GM18861 (cell line): ENCODE results near the gene SCARF2.
"Not testable (repeated sequence)": the region's sequence is repeated elsewhere in the genome, so short reads cannot be mapped to it uniquely, and the experiment has no call there.

Source experiments
- ATAC-seq: cut with Tn5 transposase; IDR thresholded peaks from one replicate; pipeline ENCODE4 v1.9.1; 2021; ENCODE audit not compliant: unreplicated experiment

SCARF2 gene

GRCh38 chr22:20437613-20438426 is at the start of gene SCARF2:
SCARF2 (minus strand) TSS chr22:20437825; CDS start chr22:20437754, 71 bp downstream.
- ATAC-seq = no peak

GRCh38 chr22:20486229-20486628 is 48.6 kb upstream of the SCARF2 start:
- ATAC-seq = no peak

GRCh38 chr22:20484948-20485683 is 47.5 kb upstream of the SCARF2 start:
- ATAC-seq = no peak

GRCh38 chr22:20483771-20484170 is 46.1 kb upstream of the SCARF2 start:
- no peak for ATAC-seq

GRCh38 chr22:20483143-20483506 is 45.5 kb upstream of the SCARF2 start:
- ATAC-seq = not testable (repeated sequence)

GRCh38 chr22:20479612-20480196 is 42.1 kb upstream of the SCARF2 start:
- ATAC-seq = no peak

- not testable (repeated sequence) for ATAC-seq
Observed at GRCh38 chr22:20478059-20478458, 40.4 kb upstream of the SCARF2 start.

GRCh38 chr22:20475569-20475968 is 37.9 kb upstream of the SCARF2 start:
- not testable (repeated sequence) for ATAC-seq

GRCh38 chr22:20475115-20475436 is 37.5 kb upstream of the SCARF2 start:
- ATAC-seq = no peak

GRCh38 chr22:20472629-20473442 is 35.2 kb upstream of the SCARF2 start:
- ATAC-seq = no peak

- ATAC-seq = no peak
Observed at GRCh38 chr22:20471126-20471833, 33.7 kb upstream of the SCARF2 start.

GRCh38 chr22:20470525-20470924 is 32.9 kb upstream of the SCARF2 start:
- not testable (repeated sequence) for ATAC-seq

GRCh38 chr22:20469110-20469868 is 31.7 kb upstream of the SCARF2 start:
- no peak for ATAC-seq

GRCh38 chr22:20466659-20467379 is 29.2 kb upstream of the SCARF2 start:
- no peak for ATAC-seq

GRCh38 chr22:20465759-20466077 is 28.1 kb upstream of the SCARF2 start:
- no peak for ATAC-seq

- no peak for ATAC-seq
Observed at GRCh38 chr22:20464912-20465758, 27.5 kb upstream of the SCARF2 start.

GRCh38 chr22:20464096-20464614 is 26.5 kb upstream of the SCARF2 start:
- ATAC-seq = no peak
